ENCODE data around the gene TOX3. TPM values are rescaled to one million over a fixed set of nuclear protein-coding genes. Genes with fewer than 3 reads are reported as not detected.

The TOX3 gene
- total RNA-seq, 2 donors from 2014 or later = 4.8 to 8.5 TPM

DNA sequence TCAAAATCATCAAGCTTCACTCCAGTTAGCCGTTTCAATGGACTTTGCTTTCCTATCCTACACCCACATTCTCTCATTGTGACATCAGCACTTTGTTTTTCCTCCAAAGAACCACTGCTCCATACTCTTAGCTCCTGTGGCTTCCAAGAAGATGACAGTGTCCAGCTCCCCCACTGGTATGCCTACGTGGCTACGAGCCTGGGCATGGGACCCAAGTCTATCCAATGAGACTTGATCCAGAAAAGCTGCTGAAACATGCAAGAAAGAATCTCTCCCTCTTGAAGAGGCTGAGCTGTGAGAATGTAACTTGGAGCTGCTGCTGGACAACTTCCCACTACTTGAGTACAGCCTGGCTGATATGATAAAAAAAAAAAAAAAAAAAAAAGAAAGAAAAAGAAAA lies 9.4 kb downstream of the TOX3 start:
- H3K36me3 Mint-ChIP-seq (ENCODE audit: low read depth) = peaks cover 2% of the 10 kb centered on the region
- TF ChIP-seq, protein P1, sequence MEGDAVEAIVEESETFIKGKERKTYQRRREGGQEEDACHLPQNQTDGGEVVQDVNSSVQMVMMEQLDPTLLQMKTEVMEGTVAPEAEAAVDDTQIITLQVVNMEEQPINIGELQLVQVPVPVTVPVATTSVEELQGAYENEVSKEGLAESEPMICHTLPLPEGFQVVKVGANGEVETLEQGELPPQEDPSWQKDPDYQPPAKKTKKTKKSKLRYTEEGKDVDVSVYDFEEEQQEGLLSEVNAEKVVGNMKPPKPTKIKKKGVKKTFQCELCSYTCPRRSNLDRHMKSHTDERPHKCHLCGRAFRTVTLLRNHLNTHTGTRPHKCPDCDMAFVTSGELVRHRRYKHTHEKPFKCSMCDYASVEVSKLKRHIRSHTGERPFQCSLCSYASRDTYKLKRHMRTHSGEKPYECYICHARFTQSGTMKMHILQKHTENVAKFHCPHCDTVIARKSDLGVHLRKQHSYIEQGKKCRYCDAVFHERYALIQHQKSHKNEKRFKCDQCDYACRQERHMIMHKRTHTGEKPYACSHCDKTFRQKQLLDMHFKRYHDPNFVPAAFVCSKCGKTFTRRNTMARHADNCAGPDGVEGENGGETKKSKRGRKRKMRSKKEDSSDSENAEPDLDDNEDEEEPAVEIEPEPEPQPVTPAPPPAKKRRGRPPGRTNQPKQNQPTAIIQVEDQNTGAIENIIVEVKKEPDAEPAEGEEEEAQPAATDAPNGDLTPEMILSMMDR (conservative IDR thresholded peaks at IDR 0.05) = no peak
- no peaks in the 10 kb centered on the region for H3K27me3 ChIP-seq (ENCODE audit: control insufficient read depth, insufficient read depth, low read length, poor library complexity, severe bottlenecking)
- H3K4me1 Mint-ChIP-seq = no peaks in the 10 kb centered on the region
- H3K4me3 ChIP-seq (ENCODE audit: low read length) = no peak overlapping the region
- no peak for DNase-seq
- no peak overlapping the region for H3K4me3 Mint-ChIP-seq
- no peaks in the 10 kb centered on the region for H3K9me3 ChIP-seq (ENCODE audit: control insufficient read depth, low read length)
- no peaks in the 10 kb centered on the region for H3K4me1 ChIP-seq (ENCODE audit: control insufficient read depth, insufficient read depth, low read length)
- H3K9me3 Mint-ChIP-seq = no peaks in the 10 kb centered on the region
- no peaks in the 10 kb centered on the region for H3K27me3 Mint-ChIP-seq (ENCODE audit: insufficient read depth)
- no peak overlapping the region for H3K27ac Mint-ChIP-seq
- H3K36me3 ChIP-seq (ENCODE audit: control insufficient read depth, insufficient read depth, low read length) = no peaks in the 10 kb centered on the region
- no peak overlapping the region for H3K27ac ChIP-seq (ENCODE audit: low read depth, low read length)
- no peak overlapping the region for H3K9ac ChIP-seq (ENCODE audit: extremely low read depth, low read length, poor library complexity, severe bottlenecking)
- 91 to 95% methylated on average over 3 of the region's 3 CpGs for WGBS, 2 experiments (ENCODE audit: insufficient coverage in 1 of 2, insufficient read length in 1 of 2)

DNA sequence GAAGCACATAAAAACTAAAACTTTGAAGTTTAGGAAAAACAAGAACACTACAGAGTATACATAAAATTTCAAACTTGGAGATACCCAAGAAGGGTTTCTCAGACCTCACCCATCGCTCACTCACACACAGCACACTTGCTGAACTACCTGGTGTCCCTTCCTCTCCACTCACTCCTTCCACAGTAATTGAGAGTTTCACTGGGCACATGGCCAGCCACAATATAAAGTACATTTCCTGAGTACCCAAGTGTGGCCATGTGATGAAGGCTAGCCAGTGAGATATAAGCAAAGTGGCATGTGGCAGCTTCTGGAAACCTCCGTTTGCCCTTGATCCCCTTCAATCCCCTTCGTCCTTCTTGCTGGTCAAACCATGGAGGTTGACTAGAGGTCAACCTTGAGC lies 11.9 kb downstream of the TOX3 start:
- no peaks in the 10 kb centered on the region for H3K27me3 ChIP-seq (ENCODE audit: control insufficient read depth, insufficient read depth, low read length, poor library complexity, severe bottlenecking)
- WGBS, 2 experiments (ENCODE audit: insufficient coverage in 1 of 2, insufficient read length in 1 of 2) = 90 to 95% methylated on average over 3 of the region's 3 CpGs
- no peak overlapping the region for H3K27ac ChIP-seq (ENCODE audit: low read depth, low read length)
- Mint-ChIP-seq H3K27me3 (ENCODE audit: insufficient read depth) (no peaks in the 10 kb centered on the region), H3K9me3 (no peaks in the 10 kb centered on the region), H3K4me3 (no peak overlapping the region), H3K4me1 (no peaks in the 10 kb centered on the region), H3K36me3 (ENCODE audit: low read depth) (no peaks in the 10 kb centered on the region), H3K27ac (no peak overlapping the region)
- no peak overlapping the region for H3K4me3 ChIP-seq (ENCODE audit: low read length)
- DNase-seq = no peak
- no peaks in the 10 kb centered on the region for H3K9me3 ChIP-seq (ENCODE audit: control insufficient read depth, low read length)
- no peak overlapping the region for H3K9ac ChIP-seq (ENCODE audit: extremely low read depth, low read length, poor library complexity, severe bottlenecking)
- no peaks in the 10 kb centered on the region for H3K4me1 ChIP-seq (ENCODE audit: control insufficient read depth, insufficient read depth, low read length)
- H3K36me3 ChIP-seq (ENCODE audit: control insufficient read depth, insufficient read depth, low read length) = no peaks in the 10 kb centered on the region
- TF ChIP-seq, protein P1 (conservative IDR thresholded peaks at IDR 0.05) = no peak

DNA sequence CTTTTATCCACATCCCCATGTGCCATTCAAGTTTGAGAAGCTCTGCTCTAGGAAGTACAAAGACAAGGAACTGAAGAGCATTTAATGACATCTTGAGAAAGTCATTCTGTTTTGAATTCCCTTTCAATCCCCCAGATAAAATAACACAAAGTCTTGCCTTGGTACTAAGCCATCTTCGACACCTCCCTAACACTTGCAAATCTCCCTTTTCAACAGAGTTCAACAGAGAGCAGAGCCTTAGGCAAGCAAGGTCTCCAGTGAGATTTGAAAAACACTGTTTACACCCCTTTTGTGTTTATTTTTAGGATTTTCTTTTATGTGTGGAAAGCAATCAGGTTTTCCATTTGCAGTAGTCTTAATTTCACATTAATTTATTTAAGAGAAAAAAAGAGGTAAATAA lies 13.6 kb downstream of the TOX3 start:
- H3K9me3 Mint-ChIP-seq = no peaks in the 10 kb centered on the region
- TF ChIP-seq, protein P1 (conservative IDR thresholded peaks at IDR 0.05) = no peak

More for the DNA sequence above, 13.6 kb downstream of the TOX3 start:
- no peak for DNase-seq
- H3K27ac ChIP-seq (ENCODE audit: low read depth, low read length) = no peak overlapping the region
- no peaks in the 10 kb centered on the region for H3K27me3 ChIP-seq (ENCODE audit: control insufficient read depth, insufficient read depth, low read length, poor library complexity, severe bottlenecking)
- 79 to 100% methylated on average over 1 of the region's 1 CpG for WGBS, 2 experiments (ENCODE audit: insufficient coverage in 1 of 2, insufficient read length in 1 of 2)
- Mint-ChIP-seq H3K27ac (no peak overlapping the region), H3K36me3 (ENCODE audit: low read depth) (no peaks in the 10 kb centered on the region), H3K27me3 (ENCODE audit: insufficient read depth) (no peaks in the 10 kb centered on the region), H3K4me1 (no peaks in the 10 kb centered on the region), H3K4me3 (no peak overlapping the region)
- H3K4me3 ChIP-seq (ENCODE audit: low read length) = no peak overlapping the region
- no peak overlapping the region for H3K9ac ChIP-seq (ENCODE audit: extremely low read depth, low read length, poor library complexity, severe bottlenecking)
- no peaks in the 10 kb centered on the region for H3K4me1 ChIP-seq (ENCODE audit: control insufficient read depth, insufficient read depth, low read length)
- no peaks in the 10 kb centered on the region for H3K36me3 ChIP-seq (ENCODE audit: control insufficient read depth, insufficient read depth, low read length)
- H3K9me3 ChIP-seq (ENCODE audit: control insufficient read depth, low read length) = no peaks in the 10 kb centered on the region

Data from endodermal cell (in vitro differentiated cells).